GM12878 (cell line): ENCODE measurements around the gene DRD1. TPM values are rescaled to one million over a fixed set of nuclear protein-coding genes. Genes with fewer than 3 reads are reported as not detected.

Experiments used
- ATAC-seq: fragments of 200-7000 bp; cut with Tn5 transposase; 3 replicates; pipeline ENCODE4 v1.9.1; 2020; ENCODE audit warnings: mild to moderate bottlenecking, moderate library complexity
- BruUV-seq: library from RNA; stranded (reverse); fragments of 400-500 nt; replicated peaks from 2 replicates; lab custom pipeline; 2021; lab: Mats Ljungman, UMichigan
- CTCF ChIA-PET: fragments of 300-600 bp; sonication (Branson Sonifier 250); formaldehyde crosslinking; extraction: SDS; loops from one replicate; lab custom pipeline; 2021; ENCODE audit warnings: inconsistent platforms; lab: Yijun Ruan, JAX
- POLR2A ChIA-PET: fragments of 350-600 bp; formaldehyde crosslinking; extraction: SDS; loops from one replicate; lab custom pipeline; 2021; ENCODE audit warnings: inconsistent platforms; lab: Charles Lee
- RAD21 ChIA-PET: fragments of 300-600 bp; sonication (Branson Sonifier 250); formaldehyde crosslinking; loops from one replicate; lab custom pipeline; 2023; ENCODE audit warnings: antibody characterized with exemption; ENCODE audit not compliant: unreplicated experiment; lab: Charles Lee
- SMC1A ChIA-PET: fragments of 300-600 bp; sonication (Branson Sonifier 250); formaldehyde crosslinking; loops from one replicate; lab custom pipeline; 2023; ENCODE audit not compliant: unreplicated experiment, uncharacterized antibody; lab: Charles Lee
- DNase-seq: peaks from one replicate; pipeline ENCODE4 v3.0.0-alpha.2; 2011; ENCODE audit warnings: low read depth, low spot score
- FAIRE-seq: peaks from 3 replicates; lab custom pipeline; 2011; peaks lifted over from hg19 to GRCh38; lab: Jason Lieb, UNC
- H2AFZ ChIP-seq: 2 replicates; pipeline ENCODE4 v1.6.0; 2011; ENCODE audit warnings: low read depth, low read length, control low read depth; ENCODE audit not compliant: control insufficient read depth
- H3K27ac ChIP-seq: 2 replicates; pipeline ENCODE4 v1.5.1; 2011; ENCODE audit warnings: control low read depth; ENCODE audit not compliant: control insufficient read depth, insufficient read depth
- H3K27me3 ChIP-seq, 2 experiments: replicated peaks in 1 of 2; 2 replicates each; pipeline versions ENCODE4 v1.6.0 to v1.6.1; 2011; ENCODE audit warnings: low read length in 1 of 2; ENCODE audit not compliant: control insufficient read depth in 2 of 2, insufficient read depth in 2 of 2
- H3K36me3 ChIP-seq, 2 experiments: 2 replicates each; pipeline ENCODE4 v1.5.1; 2011; ENCODE audit warnings: low read length in 1 of 2; ENCODE audit not compliant: control insufficient read depth in 2 of 2, insufficient read depth in 2 of 2
- H3K4me1 ChIP-seq: 2 replicates; pipeline ENCODE4 v1.6.1; 2011; ENCODE audit warnings: mild to moderate bottlenecking, low read length, moderate library complexity, mixed read lengths; ENCODE audit not compliant: control insufficient read depth, insufficient read depth
- H3K4me2 ChIP-seq: 2 replicates; pipeline ENCODE4 v1.6.0; 2011; ENCODE audit warnings: control low read depth; ENCODE audit not compliant: control insufficient read depth, insufficient read depth
- H3K4me3 ChIP-seq: fragments of 200-600 bp; sonication (generic); 2 replicates; pipeline ENCODE4 v1.5.1; 2016
- H3K79me2 ChIP-seq: 2 replicates; pipeline ENCODE4 v1.6.0; 2011; ENCODE audit warnings: low read length; ENCODE audit not compliant: control insufficient read depth, insufficient read depth
- H3K9ac ChIP-seq: 2 replicates; pipeline ENCODE4 v1.8.0; 2011; ENCODE audit warnings: low read length, control low read depth, mixed read lengths; ENCODE audit not compliant: control insufficient read depth, insufficient read depth
- H3K9me3 ChIP-seq: replicated peaks from 3 replicates; pipeline ENCODE4 v1.5.1; 2011; ENCODE audit warnings: mild to moderate bottlenecking, low read length; ENCODE audit not compliant: control insufficient read depth, insufficient read depth
- H4K20me1 ChIP-seq: 2 replicates; pipeline ENCODE4 v1.6.0; 2011; ENCODE audit not compliant: control insufficient read depth, insufficient read depth
- CHD4 ChIP-seq: fragments of 200-600 bp; sonication (generic); IDR thresholded peaks from 2 replicates; pipeline ENCODE4 v1.6.1; 2016; ENCODE audit warnings: mild to moderate bottlenecking
- GABPA ChIP-seq: IDR thresholded peaks from 2 replicates; pipeline ENCODE4 v1.6.1; 2014; ENCODE audit warnings: antibody characterized with exemption, low read depth, mild to moderate bottlenecking, inconsistent platforms
- JUNB ChIP-seq: IDR thresholded peaks from 2 replicates; pipeline ENCODE4 v1.6.1; 2016; ENCODE audit warnings: antibody characterized with exemption, mild to moderate bottlenecking
- RB1 ChIP-seq: fragments of 450-650 bp; formaldehyde crosslinking; IDR thresholded peaks from 2 replicates; pipeline ENCODE4 v1.6.1; 2017; ENCODE audit warnings: mild to moderate bottlenecking, borderline replicate concordance
- SMC3 ChIP-seq: IDR thresholded peaks from 2 replicates; pipeline ENCODE4 v1.6.1; 2011; ENCODE audit warnings: low read length, improper control_type of control experiment, borderline replicate concordance
- SREBF2 ChIP-seq: IDR thresholded peaks from 2 replicates; pipeline ENCODE4 v1.6.1; 2012; ENCODE audit warnings: mild to moderate bottlenecking, low read length
- TAF1 ChIP-seq: IDR thresholded peaks from 2 replicates; pipeline ENCODE4 v1.6.1; 2011; ENCODE audit warnings: mild to moderate bottlenecking, low read depth, low read length, borderline replicate concordance
- WGBS: methylation state at CpG from one replicate; pipeline ENCODE4 v1.1.6; 2016; ENCODE audit warnings: low lambda C conversion rate; ENCODE audit not compliant: insufficient replicate concordance, insufficient coverage; ENCODE audit errors: missing lambda C conversion rate; 5-methylcytosine and 5-hydroxymethylcytosine counted together
- in situ Hi-C: fragments of 300-500 bp; cut with MboI; formaldehyde crosslinking; loops from 9 replicates; pipeline ENCODE4 v1.14.3; 2018; ENCODE audit warnings: mixed read lengths
- intact Hi-C: fragments of 100-400 bp; cut with micrococcal nuclease; formaldehyde crosslinking; loops from one replicate; pipeline ENCODE4 v1.14.2; 2022; ENCODE audit not compliant: unreplicated experiment
- polyA plus RNA-seq, 11 experiments: library from polyadenylated mRNA; depleted of rRNA in 4 of 11; unstranded in 6 of 11; stranded (reverse) in 5 of 11; fragments of >200 nt; fragmentation: Nextera tagmentation in 4 of 11; fragmentation: Illumina TruSeq in 1 of 11; extraction: Ambion mirVana in 4 of 11; extraction: Trizol in 1 of 11; gene quantifications; 1 replicate in 1 of 11; 2 replicates in 10 of 11; pipeline versions ENCODE4 v1.2.1 to v1.2.3, GENCODE V29; 2011 to 2016; ENCODE audit warnings: inconsistent platforms in 2 of 11, missing spikeins in 2 of 11, low read depth in 1 of 11
- total RNA-seq, 4 experiments: library from RNA; depleted of rRNA in 3 of 4; stranded (reverse); fragments of >200 nt in 3 of 4; fragmentation: Illumina TruSeq in 1 of 4; extraction: Trizol in 1 of 4; gene quantifications; 2 replicates each; pipeline versions ENCODE4 v1.2.1 to v1.2.3, GENCODE V29; 2013 to 2021
- TF ChIP-seq, protein P1 (sequence below): fragments of 450-650 bp; IDR thresholded peaks from 2 replicates; pipeline ENCODE4 v1.6.1; 2014; ENCODE audit warnings: mild to moderate bottlenecking
- TF ChIP-seq, protein P2 (sequence below): fragments of 450-650 bp; conservative IDR thresholded peaks from 2 replicates; pipeline ENCODE4 v1.6.1; 2017; ENCODE audit warnings: mild to moderate bottlenecking, moderate library complexity
- TF ChIP-seq, protein P3 (sequence below): fragments of 450-650 bp; IDR thresholded peaks from 2 replicates; pipeline ENCODE4 v1.6.1; 2017; ENCODE audit warnings: mild to moderate bottlenecking, low read depth, inconsistent platforms; ENCODE audit not compliant: poor library complexity, severe bottlenecking
- TF ChIP-seq, protein P4 (sequence below): fragments of 450-650 bp; IDR thresholded peaks from 2 replicates; pipeline ENCODE4 v1.6.1; 2017; ENCODE audit warnings: mild to moderate bottlenecking

Gene DRD1
- total and polyA plus RNA-seq, 10 of the 15 experiments (the other 5 are each of a cell fraction or from before 2014, with no cell fraction given): not detected

DNA sequence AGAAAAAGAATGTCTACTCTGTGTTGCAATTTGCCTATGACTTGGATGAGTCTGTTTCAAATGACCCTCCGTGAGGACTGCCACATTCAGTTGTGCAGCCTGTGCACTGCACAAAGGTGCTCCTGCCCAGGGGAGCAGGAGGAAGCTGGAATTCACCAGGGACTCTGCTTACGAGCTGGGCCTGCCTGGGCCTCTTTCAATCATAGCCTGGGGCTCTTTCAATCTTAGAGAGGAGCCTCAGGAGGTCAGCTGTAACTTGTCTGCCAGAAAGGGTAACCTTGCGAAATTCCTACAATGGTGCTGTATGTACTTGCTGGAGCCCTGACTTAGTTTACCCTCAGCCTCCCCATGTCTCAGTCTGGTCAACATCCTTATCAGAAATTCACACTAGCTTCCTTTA, 25.9 kb upstream of the DRD1 start:
- Histone ChIP-seq H2AFZ (no peak overlapping the region), H3K36me3 (no peaks in the 10 kb centered on the region), H3K27ac (no peak overlapping the region), H3K79me2 (no peaks in the 10 kb centered on the region), H3K9ac (no peak overlapping the region), H3K9me3 (no peaks in the 10 kb centered on the region), H3K4me3 (no peak overlapping the region), H3K4me1 (no peaks in the 10 kb centered on the region), H4K20me1 (no peaks in the 10 kb centered on the region), H3K27me3 (no peaks in the 10 kb centered on the region; a peak in 1 of 4 replicates), H3K4me2 (no peak overlapping the region)
- in situ Hi-C loops: no loop called here
- TF ChIP-seq SREBF2 (no peak), JUNB (no peak), TAF1 (no peak), CHD4 (no peak), SMC3 (no peak), RB1 (no peak), GABPA (no peak)
- TF ChIP-seq, protein P1, sequence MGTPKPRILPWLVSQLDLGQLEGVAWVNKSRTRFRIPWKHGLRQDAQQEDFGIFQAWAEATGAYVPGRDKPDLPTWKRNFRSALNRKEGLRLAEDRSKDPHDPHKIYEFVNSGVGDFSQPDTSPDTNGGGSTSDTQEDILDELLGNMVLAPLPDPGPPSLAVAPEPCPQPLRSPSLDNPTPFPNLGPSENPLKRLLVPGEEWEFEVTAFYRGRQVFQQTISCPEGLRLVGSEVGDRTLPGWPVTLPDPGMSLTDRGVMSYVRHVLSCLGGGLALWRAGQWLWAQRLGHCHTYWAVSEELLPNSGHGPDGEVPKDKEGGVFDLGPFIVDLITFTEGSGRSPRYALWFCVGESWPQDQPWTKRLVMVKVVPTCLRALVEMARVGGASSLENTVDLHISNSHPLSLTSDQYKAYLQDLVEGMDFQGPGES: no peak
- TF ChIP-seq, protein P2, sequence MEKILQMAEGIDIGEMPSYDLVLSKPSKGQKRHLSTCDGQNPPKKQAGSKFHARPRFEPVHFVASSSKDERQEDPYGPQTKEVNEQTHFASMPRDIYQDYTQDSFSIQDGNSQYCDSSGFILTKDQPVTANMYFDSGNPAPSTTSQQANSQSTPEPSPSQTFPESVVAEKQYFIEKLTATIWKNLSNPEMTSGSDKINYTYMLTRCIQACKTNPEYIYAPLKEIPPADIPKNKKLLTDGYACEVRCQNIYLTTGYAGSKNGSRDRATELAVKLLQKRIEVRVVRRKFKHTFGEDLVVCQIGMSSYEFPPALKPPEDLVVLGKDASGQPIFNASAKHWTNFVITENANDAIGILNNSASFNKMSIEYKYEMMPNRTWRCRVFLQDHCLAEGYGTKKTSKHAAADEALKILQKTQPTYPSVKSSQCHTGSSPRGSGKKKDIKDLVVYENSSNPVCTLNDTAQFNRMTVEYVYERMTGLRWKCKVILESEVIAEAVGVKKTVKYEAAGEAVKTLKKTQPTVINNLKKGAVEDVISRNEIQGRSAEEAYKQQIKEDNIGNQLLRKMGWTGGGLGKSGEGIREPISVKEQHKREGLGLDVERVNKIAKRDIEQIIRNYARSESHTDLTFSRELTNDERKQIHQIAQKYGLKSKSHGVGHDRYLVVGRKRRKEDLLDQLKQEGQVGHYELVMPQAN: no peak
- TF ChIP-seq, protein P3, sequence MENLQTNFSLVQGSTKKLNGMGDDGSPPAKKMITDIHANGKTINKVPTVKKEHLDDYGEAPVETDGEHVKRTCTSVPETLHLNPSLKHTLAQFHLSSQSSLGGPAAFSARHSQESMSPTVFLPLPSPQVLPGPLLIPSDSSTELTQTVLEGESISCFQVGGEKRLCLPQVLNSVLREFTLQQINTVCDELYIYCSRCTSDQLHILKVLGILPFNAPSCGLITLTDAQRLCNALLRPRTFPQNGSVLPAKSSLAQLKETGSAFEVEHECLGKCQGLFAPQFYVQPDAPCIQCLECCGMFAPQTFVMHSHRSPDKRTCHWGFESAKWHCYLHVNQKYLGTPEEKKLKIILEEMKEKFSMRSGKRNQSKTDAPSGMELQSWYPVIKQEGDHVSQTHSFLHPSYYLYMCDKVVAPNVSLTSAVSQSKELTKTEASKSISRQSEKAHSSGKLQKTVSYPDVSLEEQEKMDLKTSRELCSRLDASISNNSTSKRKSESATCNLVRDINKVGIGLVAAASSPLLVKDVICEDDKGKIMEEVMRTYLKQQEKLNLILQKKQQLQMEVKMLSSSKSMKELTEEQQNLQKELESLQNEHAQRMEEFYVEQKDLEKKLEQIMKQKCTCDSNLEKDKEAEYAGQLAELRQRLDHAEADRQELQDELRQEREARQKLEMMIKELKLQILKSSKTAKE: no peak
- TF ChIP-seq, protein P4, sequence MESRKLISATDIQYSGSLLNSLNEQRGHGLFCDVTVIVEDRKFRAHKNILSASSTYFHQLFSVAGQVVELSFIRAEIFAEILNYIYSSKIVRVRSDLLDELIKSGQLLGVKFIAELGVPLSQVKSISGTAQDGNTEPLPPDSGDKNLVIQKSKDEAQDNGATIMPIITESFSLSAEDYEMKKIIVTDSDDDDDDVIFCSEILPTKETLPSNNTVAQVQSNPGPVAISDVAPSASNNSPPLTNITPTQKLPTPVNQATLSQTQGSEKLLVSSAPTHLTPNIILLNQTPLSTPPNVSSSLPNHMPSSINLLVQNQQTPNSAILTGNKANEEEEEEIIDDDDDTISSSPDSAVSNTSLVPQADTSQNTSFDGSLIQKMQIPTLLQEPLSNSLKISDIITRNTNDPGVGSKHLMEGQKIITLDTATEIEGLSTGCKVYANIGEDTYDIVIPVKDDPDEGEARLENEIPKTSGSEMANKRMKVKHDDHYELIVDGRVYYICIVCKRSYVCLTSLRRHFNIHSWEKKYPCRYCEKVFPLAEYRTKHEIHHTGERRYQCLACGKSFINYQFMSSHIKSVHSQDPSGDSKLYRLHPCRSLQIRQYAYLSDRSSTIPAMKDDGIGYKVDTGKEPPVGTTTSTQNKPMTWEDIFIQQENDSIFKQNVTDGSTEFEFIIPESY: no peak
- 26% methylated on average over 3 of the region's 3 CpGs for WGBS
- ChIA-PET POLR2A (no interaction called here), CTCF (interaction anchor here (0.6 to 0.8 kb wide), 2 partner anchors 9 kb away, joined by 3 read pairs; partner anchors contain the start of gene SFXN1), SMC1A (no interaction called here), RAD21 (interaction anchor here (1.1 kb wide), 1 partner anchor 8 kb away, joined by 3 read pairs; the partner anchor contains the start of gene SFXN1)
- intact Hi-C loops: no loop called here
- DNase-seq: no peak
- no TSS peak for BruUV-seq
- FAIRE-seq: no peak
- ATAC-seq: no peak
